ENCODE data around the gene TNIP1.

DNA sequence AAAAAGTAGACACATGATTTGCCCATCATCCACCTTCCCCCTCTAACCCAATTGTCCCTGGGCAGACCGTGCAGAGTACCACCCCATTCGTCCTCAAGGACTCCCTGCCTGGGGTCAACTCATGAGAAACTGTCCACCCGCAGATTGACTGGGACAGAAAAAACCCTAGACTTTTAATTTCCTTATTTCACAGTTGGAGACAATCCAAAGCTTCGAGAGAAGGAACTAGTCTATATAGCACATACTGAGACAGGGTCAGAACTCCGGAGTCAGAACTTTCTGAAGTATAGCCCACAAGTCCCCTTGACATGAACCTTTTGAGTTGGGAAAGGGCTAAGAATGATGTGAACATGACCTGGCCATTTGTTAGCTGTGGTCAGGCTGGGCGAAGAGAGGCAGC is 68.0 kb downstream of the TNIP1 start:
- TF ChIP-seq POLR2A (IDR thresholded peaks at IDR 0.05) (no peak), POLR2AphosphoS5 (IDR thresholded peaks at IDR 0.05) (no peak)

Data from transverse colon (tissue), 3 donors.